ENCODE measurements around the gene SNTG2. TPM values are rescaled to one million over a fixed set of nuclear protein-coding genes. Genes with fewer than 3 reads are reported as not detected.

The SNTG2 gene
- total RNA-seq, 3 donors from 2014 or later (not counting 1 experiment from before 2014, with no cell fraction given), result not detected

- H3K27ac Mint-ChIP-seq, result no peak overlapping the region
- H3K4me3 ChIP-seq (ENCODE audit: low read length), result no peak overlapping the region
- DNase-seq, result no peak
- no peaks in the 10 kb centered on the region for H3K9me3 ChIP-seq (ENCODE audit: control insufficient read depth, insufficient read depth, low read length)
- H3K36me3 ChIP-seq (ENCODE audit: control insufficient read depth, insufficient read depth, low read length), result no peaks in the 10 kb centered on the region
- H3K4me1 Mint-ChIP-seq, result no peaks in the 10 kb centered on the region
- TF ChIP-seq CTCF (IDR thresholded peaks at IDR 0.05), result no peak
- no peak overlapping the region for H3K27ac ChIP-seq (ENCODE audit: low read length)
- H3K4me3 Mint-ChIP-seq, result no peak overlapping the region
- H3K36me3 Mint-ChIP-seq, result no peaks in the 10 kb centered on the region
- WGBS (ENCODE audit: insufficient coverage), result 86% methylated on average over 18 of the region's 18 CpGs
- H3K4me1 ChIP-seq (ENCODE audit: control insufficient read depth, insufficient read depth, low read length), result no peaks in the 10 kb centered on the region
- H3K27me3 Mint-ChIP-seq (ENCODE audit: low read depth in 2 of 2), result peaks cover 25 to 33% of the 10 kb centered on the region in 2 donors
- ATAC-seq, result no peak
- H3K27me3 ChIP-seq (ENCODE audit: control insufficient read depth, insufficient read depth, low read length), result no peaks in the 10 kb centered on the region
- intact Hi-C loops (cut with micrococcal nuclease), result no loop called here
- no peaks in the 10 kb centered on the region for H3K9me3 Mint-ChIP-seq
Measured at GRCh38 chr2:1254662-1255343, 304.2 kb downstream of the SNTG2 start.

GRCh38 chr2:1256632-1257324 lies 306.1 kb downstream of the SNTG2 start:
- Histone ChIP-seq H3K4me1 (ENCODE audit: control insufficient read depth, insufficient read depth, low read length) (no peaks in the 10 kb centered on the region), H3K9me3 (ENCODE audit: control insufficient read depth, insufficient read depth, low read length) (no peaks in the 10 kb centered on the region), H3K27me3 (ENCODE audit: control insufficient read depth, insufficient read depth, low read length) (no peaks in the 10 kb centered on the region), H3K27ac (ENCODE audit: low read length) (no peak overlapping the region), H3K36me3 (ENCODE audit: control insufficient read depth, insufficient read depth, low read length) (no peaks in the 10 kb centered on the region), H3K4me3 (ENCODE audit: low read length) (no peak overlapping the region)
- Mint-ChIP-seq H3K4me3 (no peak overlapping the region), H3K27ac (no peak overlapping the region), H3K27me3 (ENCODE audit: low read depth in 2 of 2) (peaks cover 17 to 33% of the 10 kb centered on the region in 2 donors), H3K4me1 (no peaks in the 10 kb centered on the region), H3K9me3 (no peaks in the 10 kb centered on the region), H3K36me3 (no peaks in the 10 kb centered on the region)
- TF ChIP-seq CTCF (IDR thresholded peaks at IDR 0.05), result no peak
- intact Hi-C loops (cut with micrococcal nuclease), result no loop called here
- 87% methylated on average over 8 of the region's 10 CpGs for WGBS (ENCODE audit: insufficient coverage)
- ATAC-seq, result no peak
- DNase-seq, result no peak

GRCh38 chr2:1257334-1257733 lies 306.7 kb downstream of the SNTG2 start:
- H3K4me3 Mint-ChIP-seq, result no peak overlapping the region
- Histone ChIP-seq H3K36me3 (ENCODE audit: control insufficient read depth, insufficient read depth, low read length) (no peaks in the 10 kb centered on the region), H3K4me1 (ENCODE audit: control insufficient read depth, insufficient read depth, low read length) (no peaks in the 10 kb centered on the region), H3K4me3 (ENCODE audit: low read length) (no peak overlapping the region), H3K9me3 (ENCODE audit: control insufficient read depth, insufficient read depth, low read length) (no peaks in the 10 kb centered on the region), H3K27me3 (ENCODE audit: control insufficient read depth, insufficient read depth, low read length) (no peaks in the 10 kb centered on the region), H3K27ac (ENCODE audit: low read length) (no peak overlapping the region)
- no peak for TF ChIP-seq CTCF (IDR thresholded peaks at IDR 0.05)
- H3K9me3 Mint-ChIP-seq, result no peaks in the 10 kb centered on the region
- 87% methylated on average over 9 of the region's 11 CpGs for WGBS (ENCODE audit: insufficient coverage)
- DNase-seq (no peak), ATAC-seq (no peak)
- H3K27me3 Mint-ChIP-seq (ENCODE audit: low read depth in 2 of 2), result peaks cover 19 to 33% of the 10 kb centered on the region in 2 donors
- H3K36me3 Mint-ChIP-seq, result no peaks in the 10 kb centered on the region
- intact Hi-C loops (cut with micrococcal nuclease), result no loop called here
- H3K27ac Mint-ChIP-seq, result no peak overlapping the region
- no peaks in the 10 kb centered on the region for H3K4me1 Mint-ChIP-seq

Measured in natural killer cell (primary cell).